ENCODE results near the gene MBNL2.

The MBNL2 gene

GRCh38 chr13:97324115-97324514 lies 102.0 kb downstream of the MBNL2 start:
- FAIRE-seq (no peak), DNase-seq (ENCODE audit: low spot score) (no peak)

GRCh38 chr13:97325738-97326137 lies 103.6 kb downstream of the MBNL2 start:
- DNase-seq (ENCODE audit: low spot score), result no peak
- no peak for FAIRE-seq

GRCh38 chr13:97327086-97327485 lies 105.0 kb downstream of the MBNL2 start:
- no peak for FAIRE-seq
- DNase-seq (ENCODE audit: low spot score), result no peak

- DNase-seq (ENCODE audit: low spot score), result no peak
- FAIRE-seq, result no peak
Measured at GRCh38 chr13:97327506-97328221, 105.5 kb downstream of the MBNL2 start.

- FAIRE-seq, result no peak
Measured at GRCh38 chr13:97328222-97328790, 106.2 kb downstream of the MBNL2 start.

GRCh38 chr13:97329331-97329730 lies 107.2 kb downstream of the MBNL2 start:
- DNase-seq (ENCODE audit: low spot score) (no peak), FAIRE-seq (peak; percentile 78)

More at GRCh38 chr13:97328222-97328790, 106.2 kb downstream of the MBNL2 start:
- DNase-seq (ENCODE audit: low spot score), result peak; percentile 33

- DNase-seq (ENCODE audit: low spot score) (no peak), FAIRE-seq (no peak)
Measured at GRCh38 chr13:97330448-97330847, 108.3 kb downstream of the MBNL2 start.

- no peak for DNase-seq (ENCODE audit: low spot score)
- FAIRE-seq, result no peak
Measured at GRCh38 chr13:97332742-97333141, 110.6 kb downstream of the MBNL2 start.

GRCh38 chr13:97333983-97334382 lies 111.8 kb downstream of the MBNL2 start:
- DNase-seq (ENCODE audit: low spot score) (no peak), FAIRE-seq (no peak)

GRCh38 chr13:97334690-97335089 lies 112.6 kb downstream of the MBNL2 start:
- FAIRE-seq, result no peak
- DNase-seq (ENCODE audit: low spot score), result no peak

- FAIRE-seq, result no peak
- no peak for DNase-seq (ENCODE audit: low spot score)
Measured at GRCh38 chr13:97335488-97336134, 113.5 kb downstream of the MBNL2 start.

GRCh38 chr13:97337985-97338499 lies 115.9 kb downstream of the MBNL2 start:
- no peak for DNase-seq (ENCODE audit: low spot score)
- FAIRE-seq, result no peak

- FAIRE-seq (no peak), DNase-seq (ENCODE audit: low spot score) (no peak)
Measured at GRCh38 chr13:97338571-97338970, 116.4 kb downstream of the MBNL2 start.

GRCh38 chr13:97339019-97339987 lies 117.2 kb downstream of the MBNL2 start:
- no peak for DNase-seq (ENCODE audit: low spot score)
- FAIRE-seq, result peak; percentile 93

- DNase-seq (ENCODE audit: low spot score) (no peak), FAIRE-seq (no peak)
Measured at GRCh38 chr13:97339988-97340749, 118.0 kb downstream of the MBNL2 start.

- FAIRE-seq (no peak), DNase-seq (ENCODE audit: low spot score) (no peak)
Measured at GRCh38 chr13:97341135-97341534, 119.0 kb downstream of the MBNL2 start.

- DNase-seq (ENCODE audit: low spot score), result no peak
- no peak for FAIRE-seq
Measured at GRCh38 chr13:97342136-97342535, 120.0 kb downstream of the MBNL2 start.

- DNase-seq (ENCODE audit: low spot score) (no peak), FAIRE-seq (no peak)
Measured at GRCh38 chr13:97342936-97343335, 120.8 kb downstream of the MBNL2 start.

- DNase-seq (ENCODE audit: low spot score), result peak; percentile 15
Measured at GRCh38 chr13:97344265-97345175, 122.4 kb downstream of the MBNL2 start.

More at GRCh38 chr13:97344265-97345175, 122.4 kb downstream of the MBNL2 start:
- FAIRE-seq, result no peak
